ENCODE measurements around the gene IGSF21. TPM values are rescaled to one million over a fixed set of nuclear protein-coding genes. Genes with fewer than 3 reads are reported as not detected.

The IGSF21 gene
- total and polyA plus RNA-seq, 12 donors: 0.18 to 16.4 (median 7.0) TPM

GRCh38 chr1:18176619-18177018, 69.0 kb downstream of the IGSF21 start:
- peaks cover 4% of the 10 kb centered on the region for H3K27me3 ChIP-seq
- H3K9me3 ChIP-seq (replicated peaks in 1 of 3): no peaks in the 10 kb centered on the region
- H3K36me3 ChIP-seq (replicated peaks in 1 of 2): no peaks in the 10 kb centered on the region
- no peak overlapping the region for H3K4me3 ChIP-seq
- intact Hi-C loops (cut with DNase I): no loop called here
- no peaks in the 10 kb centered on the region for H3K4me1 ChIP-seq (replicated peaks in 1 of 2)
- no peak for TF ChIP-seq POLR2A (IDR thresholded peaks at IDR 0.05)
- TF ChIP-seq CTCF (IDR thresholded peaks at IDR 0.05): no peak
- no peak for DNase-seq
- H3K27ac ChIP-seq: no peak overlapping the region
- WGBS, 4 donors: 68 to 76% (median 71%) methylated on average over 4 of the region's 4 CpGs

GRCh38 chr1:18178111-18178510, 70.5 kb downstream of the IGSF21 start:
- H3K36me3 ChIP-seq (replicated peaks in 1 of 2): no peaks in the 10 kb centered on the region
- no peak overlapping the region for H3K27ac ChIP-seq
- H3K27me3 ChIP-seq: peaks cover 4% of the 10 kb centered on the region
- no peaks in the 10 kb centered on the region for H3K4me1 ChIP-seq (replicated peaks in 1 of 2)
- no peak for DNase-seq
- intact Hi-C loops (cut with DNase I): no loop called here
- H3K4me3 ChIP-seq: no peak overlapping the region
- TF ChIP-seq POLR2A (IDR thresholded peaks at IDR 0.05) (no peak), CTCF (IDR thresholded peaks at IDR 0.05) (no peak)
- no peaks in the 10 kb centered on the region for H3K9me3 ChIP-seq (replicated peaks in 1 of 3)
- 36 to 56% (median 51%) methylated on average over 8 of the region's 8 CpGs for WGBS, 4 donors

GRCh38 chr1:18179009-18179408, 71.4 kb downstream of the IGSF21 start:
- H3K27ac ChIP-seq: no peak overlapping the region
- DNase-seq: no peak
- TF ChIP-seq CTCF (IDR thresholded peaks at IDR 0.05): no peak
- TF ChIP-seq POLR2A (IDR thresholded peaks at IDR 0.05): no peak
- intact Hi-C loops (cut with DNase I): no loop called here
- H3K36me3 ChIP-seq (replicated peaks in 1 of 2): no peaks in the 10 kb centered on the region
- H3K4me1 ChIP-seq (replicated peaks in 1 of 2): no peaks in the 10 kb centered on the region
- peaks cover 4% of the 10 kb centered on the region for H3K27me3 ChIP-seq
- no peak overlapping the region for H3K4me3 ChIP-seq
- H3K9me3 ChIP-seq (replicated peaks in 1 of 3): no peaks in the 10 kb centered on the region
- 60 to 90% (median 73%) methylated on average over 4 to 7 of the region's 7 CpGs for WGBS, 4 donors

GRCh38 chr1:18182398-18183160, 75.0 kb downstream of the IGSF21 start:
- peak overlapping the region in 1 of 5 donors; percentile 17 for H3K27ac ChIP-seq
- H3K27me3 ChIP-seq: peaks cover 10% of the 10 kb centered on the region
- H3K4me3 ChIP-seq: no peak overlapping the region
- TF ChIP-seq CTCF (IDR thresholded peaks at IDR 0.05) (peak in 1 of 6 experiments; percentile 23), POLR2A (IDR thresholded peaks at IDR 0.05) (no peak)
- H3K9me3 ChIP-seq (replicated peaks in 1 of 3): no peaks in the 10 kb centered on the region
- no peaks in the 10 kb centered on the region for H3K36me3 ChIP-seq (replicated peaks in 1 of 2)
- DNase-seq: peak; percentile 26 to 85 (median 62)
- intact Hi-C loops (cut with DNase I): no loop called here
- WGBS, 4 donors: 37 to 43% (median 41%) methylated on average over 11 to 13 of the region's 13 CpGs
- no peaks in the 10 kb centered on the region for H3K4me1 ChIP-seq (replicated peaks in 1 of 2)
